ENCODE measurements around the gene LAMB2. TPM values are rescaled to one million over a fixed set of nuclear protein-coding genes. Genes with fewer than 3 reads are reported as not detected.
A peak's percentile ranks its signal among the peaks of the same experiment; 100 is the strongest.

Gene LAMB2
- total RNA-seq, 2 experiments from 2014 or later = 0.36 to 0.60 TPM

DNA sequence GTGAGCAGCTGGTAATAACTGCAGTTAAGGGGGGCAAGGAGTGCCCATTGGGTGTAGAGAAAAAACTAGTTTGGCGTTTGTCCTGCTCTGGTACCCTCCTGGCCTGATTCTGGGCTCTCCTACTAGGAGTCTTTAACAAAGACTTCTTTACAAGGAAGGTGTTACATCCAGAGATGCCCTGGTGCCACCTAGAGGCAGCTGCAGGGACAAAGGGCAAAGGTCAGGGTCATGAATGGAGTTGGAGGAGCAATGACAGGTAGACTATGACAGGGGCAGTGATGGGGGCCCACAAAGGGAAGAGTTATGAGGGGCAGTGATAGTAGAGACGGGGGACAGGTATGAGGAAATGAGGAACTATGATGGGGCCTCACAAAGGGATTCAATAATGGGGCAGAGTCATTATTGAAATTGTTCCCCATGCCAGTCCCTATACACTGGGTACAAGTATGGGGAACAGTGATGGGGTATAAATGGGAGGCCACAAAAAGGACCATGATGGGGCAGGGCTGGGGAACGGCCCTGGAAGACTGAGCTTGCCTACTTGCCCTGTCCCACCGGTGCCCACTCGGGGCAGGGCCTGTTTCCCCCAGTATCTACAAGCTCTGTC lies 25.4 kb upstream of the LAMB2 start:
- TF ChIP-seq, protein P1, sequence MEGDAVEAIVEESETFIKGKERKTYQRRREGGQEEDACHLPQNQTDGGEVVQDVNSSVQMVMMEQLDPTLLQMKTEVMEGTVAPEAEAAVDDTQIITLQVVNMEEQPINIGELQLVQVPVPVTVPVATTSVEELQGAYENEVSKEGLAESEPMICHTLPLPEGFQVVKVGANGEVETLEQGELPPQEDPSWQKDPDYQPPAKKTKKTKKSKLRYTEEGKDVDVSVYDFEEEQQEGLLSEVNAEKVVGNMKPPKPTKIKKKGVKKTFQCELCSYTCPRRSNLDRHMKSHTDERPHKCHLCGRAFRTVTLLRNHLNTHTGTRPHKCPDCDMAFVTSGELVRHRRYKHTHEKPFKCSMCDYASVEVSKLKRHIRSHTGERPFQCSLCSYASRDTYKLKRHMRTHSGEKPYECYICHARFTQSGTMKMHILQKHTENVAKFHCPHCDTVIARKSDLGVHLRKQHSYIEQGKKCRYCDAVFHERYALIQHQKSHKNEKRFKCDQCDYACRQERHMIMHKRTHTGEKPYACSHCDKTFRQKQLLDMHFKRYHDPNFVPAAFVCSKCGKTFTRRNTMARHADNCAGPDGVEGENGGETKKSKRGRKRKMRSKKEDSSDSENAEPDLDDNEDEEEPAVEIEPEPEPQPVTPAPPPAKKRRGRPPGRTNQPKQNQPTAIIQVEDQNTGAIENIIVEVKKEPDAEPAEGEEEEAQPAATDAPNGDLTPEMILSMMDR (IDR thresholded peaks at IDR 0.05) = peak; percentile 63
- H3K27ac Mint-ChIP-seq = peak overlapping the region; percentile 3
- H3K27me3 Mint-ChIP-seq = no peaks in the 10 kb centered on the region
- H3K27me3 ChIP-seq (ENCODE audit: control insufficient read depth in 1 of 2, insufficient read depth in 2 of 2, low read length in 2 of 2) = no peaks in the 10 kb centered on the region
- CTCF ChIA-PET = interaction anchor here (0.5 to 2.9 kb wide), 8 partner anchors 10 to 657 kb away, joined by 3 to 10 read pairs (median 4); partner anchors contain the start of genes IMPDH2, KLHDC8B, NCKIPSD and QRICH1
- H3K4me3 ChIP-seq (ENCODE audit: low read length) = no peak overlapping the region
- peaks cover 5% of the 10 kb centered on the region for H3K4me1 Mint-ChIP-seq (ENCODE audit: low read depth)
- peaks cover 11% of the 10 kb centered on the region for H3K36me3 ChIP-seq (ENCODE audit: insufficient read depth, low read length)
- H3K9me3 ChIP-seq (ENCODE audit: control insufficient read depth in 1 of 2, insufficient read depth in 1 of 2, low read length in 2 of 2) = no peaks in the 10 kb centered on the region
- intact Hi-C loops (cut with DNase I, micrococcal nuclease) = loop anchor here (1.0 to 2.0 kb wide), 3 partner anchors 63 to 171 kb away; partner anchors contain the start of gene QRICH1 (in 1 of the 2)
- POLR2A ChIA-PET = interaction anchor here (1.0 to 2.3 kb wide), 5 partner anchors 65 to 170 kb away, joined by 3 to 10 read pairs (median 5); partner anchors contain the start of genes P4HTM, QRICH1 and WDR6
- DNase-seq (peak; percentile 48 to 83 (median 66)), ATAC-seq (ENCODE audit: poor library complexity) (peak; percentile 98)
- H3K4me1 ChIP-seq (ENCODE audit: insufficient read depth, low read length) = peaks cover under 1% of the 10 kb centered on the region
- H3K9me3 Mint-ChIP-seq = no peaks in the 10 kb centered on the region
- H3K36me3 Mint-ChIP-seq (ENCODE audit: low read depth) = peaks cover 12% of the 10 kb centered on the region
- peak overlapping the region; percentile 9 for H3K4me3 Mint-ChIP-seq
- H3K27ac ChIP-seq (ENCODE audit: low read depth in 1 of 2, low read length in 2 of 2) = peak overlapping the region in 1 of 2 donors; percentile 16

DNA sequence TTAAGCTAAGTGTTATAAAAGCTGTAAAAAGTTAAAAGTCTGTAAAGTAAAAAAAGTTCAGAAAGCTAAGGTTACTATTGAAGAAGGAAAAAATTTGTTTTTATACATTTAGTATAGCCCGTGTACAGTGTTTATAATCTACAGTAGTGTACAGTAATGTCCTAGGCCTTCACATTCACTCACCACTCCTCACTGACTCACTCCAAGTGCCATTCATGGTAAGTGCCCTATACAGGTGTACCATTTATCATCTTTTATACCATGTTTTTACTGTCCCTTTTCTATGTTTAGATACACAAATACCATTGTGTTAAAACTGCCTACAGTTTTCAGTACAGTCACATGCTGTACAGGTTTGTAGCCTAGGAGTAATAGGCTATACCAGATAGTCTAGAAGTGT lies 24.4 kb upstream of the LAMB2 start:
- CTCF ChIA-PET = interaction anchor here (0.7 to 2.9 kb wide), 6 partner anchors 14 to 169 kb away, joined by 3 to 10 read pairs (median 4); partner anchors contain the start of genes IMPDH2, KLHDC8B and QRICH1
- TF ChIP-seq, protein P1 (IDR thresholded peaks at IDR 0.05) = no peak
- Histone ChIP-seq H3K9me3 (ENCODE audit: control insufficient read depth in 1 of 2, insufficient read depth in 1 of 2, low read length in 2 of 2) (no peaks in the 10 kb centered on the region), H3K4me3 (ENCODE audit: low read length) (no peak overlapping the region), H3K4me1 (ENCODE audit: insufficient read depth, low read length) (no peaks in the 10 kb centered on the region), H3K36me3 (ENCODE audit: insufficient read depth, low read length) (peaks cover 4% of the 10 kb centered on the region), H3K27ac (ENCODE audit: low read depth in 1 of 2, low read length in 2 of 2) (no peak overlapping the region), H3K27me3 (ENCODE audit: control insufficient read depth in 1 of 2, insufficient read depth in 2 of 2, low read length in 2 of 2) (no peaks in the 10 kb centered on the region)
- no peak for ATAC-seq (ENCODE audit: poor library complexity)
- no peak overlapping the region for H3K27ac Mint-ChIP-seq
- POLR2A ChIA-PET = interaction anchor here (1.1 to 2.3 kb wide), 5 partner anchors 36 to 169 kb away, joined by 3 to 10 read pairs (median 6); partner anchors contain the start of genes P4HTM, QRICH1, USP19 and WDR6
- H3K9me3 Mint-ChIP-seq = no peaks in the 10 kb centered on the region
- H3K36me3 Mint-ChIP-seq (ENCODE audit: low read depth) = peaks cover 8% of the 10 kb centered on the region
- DNase-seq = no peak
- H3K4me3 Mint-ChIP-seq = no peak overlapping the region
- no peaks in the 10 kb centered on the region for H3K27me3 Mint-ChIP-seq
- intact Hi-C loops (cut with DNase I, micrococcal nuclease) = no loop called here
- peaks cover 5% of the 10 kb centered on the region for H3K4me1 Mint-ChIP-seq (ENCODE audit: low read depth)

DNA sequence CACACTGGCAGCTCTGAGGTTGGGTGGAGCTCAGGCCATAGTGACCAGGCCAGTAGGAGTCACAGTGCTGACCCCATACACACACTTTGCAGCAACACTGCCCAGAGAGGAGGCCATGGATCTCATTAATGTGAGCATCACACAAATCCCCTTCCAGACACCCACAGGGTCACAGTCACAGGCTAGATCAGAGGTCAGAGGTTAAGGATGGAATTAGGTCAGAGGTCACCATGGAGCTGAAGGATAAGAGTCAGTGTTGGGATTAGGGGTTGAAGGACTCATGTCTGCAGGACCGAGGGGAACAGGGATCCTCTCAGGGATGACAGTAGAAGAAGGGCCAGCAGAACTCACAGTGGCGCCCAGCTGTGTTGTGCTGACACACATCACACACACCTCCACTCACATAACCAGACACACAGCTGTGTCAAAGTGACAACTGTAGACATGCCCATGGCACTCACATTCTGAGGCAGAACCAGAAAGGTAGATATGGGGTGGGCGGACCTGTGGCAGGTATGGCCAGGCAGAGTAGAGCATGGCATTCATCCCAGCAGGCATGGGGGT lies 20.6 kb upstream of the LAMB2 start:
- H3K36me3 ChIP-seq (ENCODE audit: insufficient read depth, low read length) = no peaks in the 10 kb centered on the region
- no peaks in the 10 kb centered on the region for H3K27me3 ChIP-seq (ENCODE audit: control insufficient read depth in 1 of 2, insufficient read depth in 2 of 2, low read length in 2 of 2)
- TF ChIP-seq, protein P1 (IDR thresholded peaks at IDR 0.05) = no peak
- intact Hi-C loops (cut with DNase I, micrococcal nuclease) = no loop called here
- Mint-ChIP-seq H3K4me1 (ENCODE audit: low read depth) (peaks cover 5% of the 10 kb centered on the region), H3K27ac (no peak overlapping the region), H3K36me3 (ENCODE audit: low read depth) (no peaks in the 10 kb centered on the region), H3K9me3 (no peaks in the 10 kb centered on the region), H3K27me3 (no peaks in the 10 kb centered on the region), H3K4me3 (no peak overlapping the region)
- no peak overlapping the region for H3K4me3 ChIP-seq (ENCODE audit: low read length)
- H3K9me3 ChIP-seq (ENCODE audit: control insufficient read depth in 1 of 2, insufficient read depth in 1 of 2, low read length in 2 of 2) = no peaks in the 10 kb centered on the region
- ATAC-seq (ENCODE audit: poor library complexity) (no peak), DNase-seq (no peak)
- H3K27ac ChIP-seq (ENCODE audit: low read depth in 1 of 2, low read length in 2 of 2) = no peak overlapping the region
- POLR2A ChIA-PET = interaction anchor here (0.8 kb wide), 1 partner anchor 20 kb away, joined by 3 read pairs; no protein-coding TSS in a partner anchor
- no peaks in the 10 kb centered on the region for H3K4me1 ChIP-seq (ENCODE audit: insufficient read depth, low read length)
- CTCF ChIA-PET = no interaction called here
